AG09309 (cell line): ENCODE data around the gene TMPRSS6.

Experiments
- DNase-seq: peaks from one replicate; pipeline ENCODE4 v3.0.0-alpha.2; 2010; ENCODE audit warnings: low read depth
- H3K4me3 ChIP-seq: 2 replicates; pipeline ENCODE4 v1.5.1; 2011; ENCODE audit warnings: mild to moderate bottlenecking, low read depth, low read length, moderate library complexity; ENCODE audit not compliant: control insufficient read depth
- TF ChIP-seq, protein P1 (sequence below): IDR thresholded peaks from 2 replicates; pipeline ENCODE4 v1.5.1; 2011; ENCODE audit warnings: mild to moderate bottlenecking, low read depth, low read length, inconsistent platforms; ENCODE audit not compliant: insufficient read depth, control insufficient read depth; ENCODE audit errors: missing control alignments

TMPRSS6 gene

DNA sequence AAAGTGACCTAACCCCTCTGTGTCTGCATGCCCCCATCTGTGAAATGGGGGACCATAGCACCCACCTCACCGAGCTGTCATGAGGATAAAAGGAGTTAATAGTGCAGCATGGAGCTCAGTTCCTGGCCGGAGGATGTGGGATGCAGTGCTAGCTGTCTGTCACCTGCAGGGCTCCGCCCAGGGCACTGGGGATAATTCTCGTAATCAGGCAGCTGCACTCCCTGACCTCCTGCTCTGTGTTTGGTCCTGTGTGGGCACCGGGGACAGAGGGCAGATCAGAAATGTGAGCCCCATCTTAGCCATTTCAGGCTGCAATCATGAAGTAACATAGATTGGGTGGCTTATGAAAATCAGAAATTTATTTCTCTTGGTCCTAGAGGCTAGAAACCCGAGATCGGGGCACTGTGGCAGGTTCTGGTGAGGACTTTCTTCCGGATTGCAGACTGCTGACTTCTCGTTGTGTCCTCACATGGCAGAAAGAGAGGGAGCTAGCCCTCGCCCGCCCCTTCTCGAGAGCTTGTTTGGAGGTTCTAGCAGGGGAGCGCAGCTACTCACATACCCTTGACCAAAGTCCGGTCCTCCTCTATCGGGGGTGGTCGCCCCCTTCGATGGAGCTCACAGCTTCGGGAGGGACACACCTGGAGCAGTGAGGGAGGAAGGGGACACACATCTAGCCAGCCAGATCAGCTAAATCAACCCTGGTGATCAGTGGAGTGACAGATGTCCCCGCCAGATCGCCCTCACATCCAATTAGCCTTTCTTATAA is 54.7 kb downstream of the TMPRSS6 start:
- TF ChIP-seq, protein P1, sequence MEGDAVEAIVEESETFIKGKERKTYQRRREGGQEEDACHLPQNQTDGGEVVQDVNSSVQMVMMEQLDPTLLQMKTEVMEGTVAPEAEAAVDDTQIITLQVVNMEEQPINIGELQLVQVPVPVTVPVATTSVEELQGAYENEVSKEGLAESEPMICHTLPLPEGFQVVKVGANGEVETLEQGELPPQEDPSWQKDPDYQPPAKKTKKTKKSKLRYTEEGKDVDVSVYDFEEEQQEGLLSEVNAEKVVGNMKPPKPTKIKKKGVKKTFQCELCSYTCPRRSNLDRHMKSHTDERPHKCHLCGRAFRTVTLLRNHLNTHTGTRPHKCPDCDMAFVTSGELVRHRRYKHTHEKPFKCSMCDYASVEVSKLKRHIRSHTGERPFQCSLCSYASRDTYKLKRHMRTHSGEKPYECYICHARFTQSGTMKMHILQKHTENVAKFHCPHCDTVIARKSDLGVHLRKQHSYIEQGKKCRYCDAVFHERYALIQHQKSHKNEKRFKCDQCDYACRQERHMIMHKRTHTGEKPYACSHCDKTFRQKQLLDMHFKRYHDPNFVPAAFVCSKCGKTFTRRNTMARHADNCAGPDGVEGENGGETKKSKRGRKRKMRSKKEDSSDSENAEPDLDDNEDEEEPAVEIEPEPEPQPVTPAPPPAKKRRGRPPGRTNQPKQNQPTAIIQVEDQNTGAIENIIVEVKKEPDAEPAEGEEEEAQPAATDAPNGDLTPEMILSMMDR: no peak
- H3K4me3 ChIP-seq: no peak overlapping the region
- DNase-seq: no peak

DNA sequence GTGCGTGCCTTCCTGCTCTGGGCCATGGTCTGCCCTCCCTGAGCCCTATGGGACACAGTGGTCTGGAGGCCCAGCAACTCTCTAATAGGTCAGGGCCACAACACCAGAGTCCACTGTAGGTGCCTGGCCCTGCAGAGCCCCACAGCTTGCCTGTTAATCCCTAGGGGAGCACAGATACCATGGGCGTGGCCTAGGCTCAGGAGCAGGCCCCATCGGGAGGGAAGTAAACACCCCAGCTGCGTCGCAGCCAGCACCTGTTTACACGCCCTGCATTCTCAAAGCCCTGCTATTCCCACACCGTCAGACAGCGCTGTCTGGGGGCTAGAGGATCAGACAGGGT is 55.5 kb downstream of the TMPRSS6 start:
- no peak overlapping the region for H3K4me3 ChIP-seq
- TF ChIP-seq, protein P1: no peak
- no peak for DNase-seq

DNA sequence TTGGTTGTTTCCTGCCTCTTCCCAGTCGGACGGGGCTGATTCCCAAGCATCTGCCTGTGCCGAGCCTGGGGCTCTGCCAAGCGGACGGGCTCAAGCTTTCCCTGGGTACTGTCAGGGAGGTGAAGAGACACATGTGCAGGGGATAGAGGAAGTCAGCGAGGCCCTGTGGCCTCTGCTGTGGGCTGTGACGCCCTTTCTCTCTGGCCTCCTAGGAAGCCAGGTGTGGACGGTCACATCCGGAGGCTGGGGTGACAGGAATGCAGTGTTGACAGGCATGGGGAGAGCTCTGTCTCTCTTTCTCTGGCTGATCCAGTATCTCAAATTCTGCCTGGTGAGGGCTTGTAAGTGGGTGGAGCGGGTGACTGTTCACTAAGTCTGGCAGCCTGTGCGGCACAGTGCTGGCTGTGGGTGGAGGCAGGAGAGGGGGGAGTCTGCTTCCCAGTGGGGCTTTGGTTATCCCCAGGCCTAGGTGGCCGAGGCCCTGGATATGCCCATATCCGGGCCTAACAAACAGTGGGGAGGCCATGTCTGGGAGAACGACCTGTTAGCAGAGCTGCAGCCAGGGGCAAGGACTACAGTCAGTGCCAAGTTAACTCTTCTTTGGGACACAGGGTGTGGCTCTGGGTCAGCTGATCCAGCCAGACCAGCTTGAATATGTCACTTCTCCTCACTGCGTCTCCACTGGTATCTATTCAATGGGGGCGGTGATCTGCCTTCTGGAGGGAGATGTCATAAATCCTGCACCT is 56.0 kb downstream of the TMPRSS6 start:
- H3K4me3 ChIP-seq: no peak overlapping the region
- no peak for DNase-seq
- TF ChIP-seq, protein P1: no peak

DNA sequence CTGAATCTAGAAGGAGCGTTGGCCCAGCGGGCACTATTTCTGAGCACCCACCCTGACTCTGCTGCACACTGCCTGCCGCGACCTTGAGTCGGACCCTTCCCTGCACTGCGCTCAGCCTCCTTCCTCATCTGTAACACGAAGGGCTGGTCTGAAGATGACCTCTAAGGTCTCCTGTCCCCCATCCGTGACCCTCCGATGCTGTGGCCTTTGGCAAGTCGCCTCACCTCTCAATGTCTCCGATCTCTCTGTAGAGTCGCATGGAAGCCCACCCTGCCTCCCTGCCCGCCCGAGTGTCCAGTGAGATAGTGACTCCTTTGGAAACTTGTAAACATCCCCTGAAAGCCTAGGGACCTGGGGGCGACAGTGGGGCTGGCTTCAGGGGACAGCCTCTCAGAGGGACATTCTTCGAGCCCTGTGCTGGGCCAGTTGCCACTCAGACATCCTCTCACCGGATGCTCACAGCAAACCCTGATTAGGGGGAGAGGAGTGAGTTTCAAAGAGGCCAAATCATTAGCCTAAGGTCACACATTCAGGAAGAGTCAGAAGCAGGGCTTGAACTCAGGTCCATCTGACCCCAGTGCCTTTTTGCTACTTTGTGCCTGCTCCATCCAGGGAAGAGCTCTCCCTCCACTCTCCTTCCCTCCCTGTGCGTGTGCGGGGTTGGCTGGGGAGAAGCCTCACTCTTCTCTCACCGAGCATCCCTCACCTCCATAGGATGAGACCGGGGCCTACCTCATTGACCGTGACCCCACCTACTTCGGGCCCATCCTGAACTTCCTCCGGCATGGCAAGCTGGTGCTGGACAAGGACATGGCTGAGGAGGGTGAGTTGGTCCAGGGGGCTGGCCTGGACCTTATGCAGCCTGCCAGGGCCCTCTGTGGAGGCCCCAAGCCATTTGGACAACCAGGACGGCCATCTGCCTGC is 56.9 kb downstream of the TMPRSS6 start:
- H3K4me3 ChIP-seq: peak overlapping the region; percentile 64

DNA sequence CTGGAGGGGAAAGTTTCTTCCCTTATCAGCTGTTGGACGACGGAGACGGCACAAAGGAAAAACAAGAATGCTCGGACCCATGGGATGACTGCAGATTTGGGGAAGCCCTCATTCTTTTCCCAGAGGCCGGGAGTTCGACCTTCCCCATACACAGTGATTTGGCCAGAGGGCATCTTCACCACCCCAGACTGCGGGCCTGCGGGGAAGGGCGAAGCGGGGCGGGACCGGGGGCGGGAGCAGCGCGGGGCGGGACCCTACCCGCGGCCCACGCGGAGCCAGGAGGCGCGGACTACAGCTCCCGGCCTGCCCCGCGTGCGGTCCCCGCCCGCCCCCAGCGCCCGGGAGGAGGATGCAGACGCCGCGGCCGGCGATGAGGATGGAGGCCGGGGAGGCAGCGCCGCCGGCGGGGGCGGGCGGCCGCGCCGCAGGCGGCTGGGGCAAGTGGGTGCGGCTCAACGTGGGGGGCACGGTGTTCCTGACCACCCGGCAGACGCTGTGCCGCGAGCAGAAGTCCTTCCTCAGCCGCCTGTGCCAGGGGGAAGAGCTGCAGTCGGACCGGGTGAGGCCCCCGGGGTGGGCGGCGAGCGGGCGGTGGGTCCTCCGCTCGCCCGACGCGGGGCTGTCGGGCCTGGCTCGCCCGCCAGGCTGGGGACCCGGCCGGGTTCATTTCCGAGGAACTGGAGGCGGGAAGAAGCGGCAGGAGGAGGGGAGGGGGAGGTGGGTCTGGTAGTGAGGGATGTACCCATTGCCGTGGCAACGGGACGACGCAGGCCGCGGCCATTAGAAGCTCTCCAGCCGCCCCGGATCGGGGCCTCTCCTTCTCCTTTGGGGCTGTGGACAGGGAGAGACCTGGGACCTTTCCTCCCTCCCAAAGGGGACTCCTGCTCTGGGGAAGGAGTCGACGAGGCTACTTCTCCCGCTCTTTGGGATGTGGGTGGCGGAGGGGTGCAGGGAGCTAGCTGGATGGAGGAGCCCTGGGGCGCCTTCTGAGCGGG is 57.8 kb downstream of the TMPRSS6 start, which contains the start of gene KCTD17:
Gene KCTD17 (plus strand): TSS at position 352 of the 995 bp plus-strand sequence. CDS start 19 bp downstream, at position 371.
- DNase-seq: no peak
- TF ChIP-seq, protein P1: no peak
- peak within 1 kb of the TSS; percentile 64 for H3K4me3 ChIP-seq

More for the DNA sequence above, 56.9 kb downstream of the TMPRSS6 start:
- DNase-seq: no peak
- TF ChIP-seq, protein P1: no peak

DNA sequence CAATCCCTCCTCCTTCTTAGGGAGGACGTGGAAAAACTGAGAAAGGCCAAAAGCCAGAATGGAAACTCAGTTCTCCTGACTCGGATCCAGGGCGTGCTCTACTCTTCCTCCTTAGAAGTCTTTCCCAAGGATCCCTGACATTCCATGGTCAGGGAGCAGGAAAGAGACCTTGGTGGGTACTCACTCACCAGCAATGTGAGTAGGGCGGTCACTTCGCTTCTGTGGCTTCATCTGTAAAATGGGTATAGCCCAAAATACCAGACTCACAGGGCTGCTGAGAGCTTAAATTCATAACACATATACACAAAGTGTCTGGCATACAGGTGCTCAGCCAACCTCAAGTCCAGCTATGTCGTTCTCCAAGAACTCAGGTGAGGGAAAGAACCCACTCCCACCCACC is 58.6 kb downstream of the TMPRSS6 start:
- DNase-seq: no peak
- TF ChIP-seq, protein P1: no peak
- no peak overlapping the region for H3K4me3 ChIP-seq
